Fibroblast of peridontal ligament (primary cell): ENCODE results near the gene RPP30.

Experiments
- DNase-seq: peaks from one replicate; pipeline ENCODE4 v3.0.0-alpha.2; 2010; ENCODE audit errors: extremely low read depth

Gene RPP30

GRCh38 chr10:90944749-90945148 lies 73.0 kb downstream of the RPP30 start:
- DNase-seq: no peak

GRCh38 chr10:90945491-90946070 lies 73.8 kb downstream of the RPP30 start:
- DNase-seq: no peak

- peak; percentile 26 for DNase-seq
Measured at GRCh38 chr10:90947030-90947960, 75.5 kb downstream of the RPP30 start.
